GM23338 (cell line): ENCODE measurements around the gene VWA2. TPM values are rescaled to one million over a fixed set of nuclear protein-coding genes. Genes with fewer than 3 reads are reported as not detected.

Experiments used
- ATAC-seq: fragments of 200-7000 bp; cut with Tn5 transposase; 3 replicates; pipeline ENCODE4 v1.9.1; 2020
- DNase-seq: peaks from one replicate; pipeline ENCODE4 v3.0.0-alpha.2; 2015; ENCODE audit warnings: low spot score
- H2AFZ ChIP-seq: fragments of 200-600 bp; sonication (generic); 2 replicates; pipeline ENCODE4 v1.8.0; 2016; ENCODE audit warnings: antibody characterized with exemption, mild to moderate bottlenecking, moderate library complexity
- H3F3A ChIP-seq: fragments of 200-600 bp; sonication (generic); replicated peaks from 2 replicates; pipeline ENCODE4 v1.8.0; 2017; ENCODE audit warnings: antibody characterized with exemption, mixed run types, low read depth
- H3K27ac ChIP-seq: fragments of 200-600 bp; sonication (generic); 2 replicates; pipeline ENCODE4 v1.6.1; 2016; ENCODE audit warnings: low read depth
- H3K27me3 ChIP-seq: fragments of 200-600 bp; sonication (generic); 2 replicates; pipeline ENCODE4 v1.8.0; 2016; ENCODE audit warnings: mild to moderate bottlenecking, mixed run types, moderate library complexity; ENCODE audit not compliant: insufficient read depth
- H3K36me3 ChIP-seq: fragments of 200-600 bp; sonication (generic); 2 replicates; pipeline ENCODE4 v1.8.0; 2016; ENCODE audit warnings: mild to moderate bottlenecking; ENCODE audit not compliant: insufficient read depth
- H3K4me1 ChIP-seq: fragments of 200-600 bp; sonication (generic); 2 replicates; pipeline ENCODE4 v1.8.0; 2016; ENCODE audit warnings: mild to moderate bottlenecking, moderate library complexity; ENCODE audit not compliant: insufficient read depth
- H3K4me2 ChIP-seq: fragments of 200-600 bp; sonication (generic); 2 replicates; pipeline ENCODE4 v1.7.1; 2017; ENCODE audit warnings: mixed run types
- H3K4me3 ChIP-seq: fragments of 200-600 bp; sonication (generic); 2 replicates; pipeline ENCODE4 v1.6.1; 2016; ENCODE audit warnings: mixed run types
- H3K79me2 ChIP-seq: fragments of 200-600 bp; sonication (generic); replicated peaks from 2 replicates; pipeline ENCODE4 v1.8.0; 2017; ENCODE audit warnings: mild to moderate bottlenecking; ENCODE audit not compliant: insufficient read depth
- H3K9me2 ChIP-seq: fragments of 200-600 bp; sonication (generic); 2 replicates; pipeline ENCODE4 v1.8.0; 2017; ENCODE audit not compliant: insufficient read depth
- H4K20me1 ChIP-seq: fragments of 200-600 bp; sonication (generic); replicated peaks from 2 replicates; pipeline ENCODE4 v1.8.0; 2017; ENCODE audit warnings: mild to moderate bottlenecking; ENCODE audit not compliant: insufficient read depth
- H3K27ac Mint-ChIP-seq: 2 replicates; pipeline ENCODE4 v1.8.0; 2020; ENCODE audit warnings: inconsistent platforms, mild to moderate bottlenecking, moderate library complexity, mixed read lengths
- H3K27me3 Mint-ChIP-seq: 3 replicates; pipeline ENCODE4 v1.8.0; 2022; ENCODE audit warnings: low read depth, mild to moderate bottlenecking, moderate library complexity, mixed read lengths, inconsistent platforms; ENCODE audit not compliant: insufficient read depth, poor library complexity
- H3K36me3 Mint-ChIP-seq: 3 replicates; pipeline ENCODE4 v1.8.0; 2021; ENCODE audit warnings: low read depth, mild to moderate bottlenecking, inconsistent platforms, moderate library complexity, mixed read lengths
- H3K4me1 Mint-ChIP-seq: 3 replicates; pipeline ENCODE4 v1.8.0; 2020; ENCODE audit warnings: mild to moderate bottlenecking, inconsistent platforms, mixed read lengths
- H3K4me3 Mint-ChIP-seq: 3 replicates; pipeline ENCODE4 v1.8.0; 2021; ENCODE audit warnings: moderate library complexity, mild to moderate bottlenecking, inconsistent platforms, mixed read lengths
- H3K9me3 Mint-ChIP-seq: 3 replicates; pipeline ENCODE4 v1.8.0; 2020; ENCODE audit warnings: moderate library complexity, mild to moderate bottlenecking, inconsistent platforms, mixed read lengths
- EZH2 ChIP-seq: fragments of 200-600 bp; sonication (generic); IDR thresholded peaks from one replicate; pipeline ENCODE4 v1.8.0; 2017; ENCODE audit warnings: antibody characterized with exemption, mild to moderate bottlenecking, low read depth; ENCODE audit not compliant: unreplicated experiment
- NANOG ChIP-seq: IDR thresholded peaks from 2 replicates; pipeline ENCODE4 v1.6.1; 2016; ENCODE audit warnings: antibody characterized with exemption, borderline replicate concordance
- POLR2AphosphoS5 ChIP-seq: IDR thresholded peaks from 2 replicates; pipeline ENCODE4 v1.6.1; 2016; ENCODE audit warnings: antibody characterized with exemption, low read depth
- STAT1 ChIP-seq: IDR thresholded peaks from one replicate; pipeline ENCODE4 v1.6.1; 2016; ENCODE audit warnings: antibody characterized with exemption; ENCODE audit not compliant: unreplicated experiment
- ZNF462 ChIP-seq: fragments of 250-450 bp; sonication (Bioruptor Pico); IDR thresholded peaks from 2 replicates; pipeline ENCODE4 v1.5.0; 2020; ENCODE audit warnings: mild to moderate bottlenecking, moderate library complexity
- polyA plus RNA-seq: library from polyadenylated mRNA; unstranded; fragments of >200 nt; fragmentation: Nextera tagmentation; extraction: Ambion mirVana; gene quantifications from 2 replicates; pipeline ENCODE4 v1.2.1, GENCODE V29; 2016
- total RNA-seq: library from RNA; depleted of rRNA; stranded (reverse); fragments of >200 nt; shearing (Covaris generic); gene quantifications from 2 replicates; pipeline ENCODE4 v1.2.3, GENCODE V29; 2014
- TF ChIP-seq, protein P1 (sequence below), 2 experiments: fragments of 200-600 bp in 1 of 2; sonication (generic) in 1 of 2; conservative IDR thresholded peaks; 2 replicates each; pipeline versions ENCODE4 v1.5.1 to v1.6.1; 2016 to 2017; ENCODE audit warnings: antibody characterized with exemption in 2 of 2, low read depth in 2 of 2, mild to moderate bottlenecking in 2 of 2, moderate library complexity in 1 of 2

The VWA2 gene
- total and polyA plus RNA-seq, 2 experiments from 2014 or later: 0.48 to 3.7 TPM

- Mint-ChIP-seq H3K9me3 (no peaks in the 10 kb centered on the region), H3K36me3 (no peaks in the 10 kb centered on the region), H3K27ac (no peak overlapping the region), H3K4me3 (no peak overlapping the region), H3K27me3 (peaks cover 3% of the 10 kb centered on the region), H3K4me1 (peaks cover 2% of the 10 kb centered on the region)
- Histone ChIP-seq H3K27me3 (no peaks in the 10 kb centered on the region), H3K4me2 (no peak overlapping the region), H3K79me2 (no peaks in the 10 kb centered on the region), H4K20me1 (no peaks in the 10 kb centered on the region), H2AFZ (no peak overlapping the region), H3K4me3 (no peak overlapping the region), H3K4me1 (no peaks in the 10 kb centered on the region), H3K36me3 (no peaks in the 10 kb centered on the region), H3K9me2 (no peaks in the 10 kb centered on the region), H3K27ac (no peak overlapping the region), H3F3A (no peaks in the 10 kb centered on the region)
- DNase-seq (no peak), ATAC-seq (no peak)
- TF ChIP-seq NANOG (no peak), EZH2 (no peak), ZNF462 (CRISPR knock-in tag) (no peak), POLR2AphosphoS5 (no peak), STAT1 (no peak)
- TF ChIP-seq, protein P1, sequence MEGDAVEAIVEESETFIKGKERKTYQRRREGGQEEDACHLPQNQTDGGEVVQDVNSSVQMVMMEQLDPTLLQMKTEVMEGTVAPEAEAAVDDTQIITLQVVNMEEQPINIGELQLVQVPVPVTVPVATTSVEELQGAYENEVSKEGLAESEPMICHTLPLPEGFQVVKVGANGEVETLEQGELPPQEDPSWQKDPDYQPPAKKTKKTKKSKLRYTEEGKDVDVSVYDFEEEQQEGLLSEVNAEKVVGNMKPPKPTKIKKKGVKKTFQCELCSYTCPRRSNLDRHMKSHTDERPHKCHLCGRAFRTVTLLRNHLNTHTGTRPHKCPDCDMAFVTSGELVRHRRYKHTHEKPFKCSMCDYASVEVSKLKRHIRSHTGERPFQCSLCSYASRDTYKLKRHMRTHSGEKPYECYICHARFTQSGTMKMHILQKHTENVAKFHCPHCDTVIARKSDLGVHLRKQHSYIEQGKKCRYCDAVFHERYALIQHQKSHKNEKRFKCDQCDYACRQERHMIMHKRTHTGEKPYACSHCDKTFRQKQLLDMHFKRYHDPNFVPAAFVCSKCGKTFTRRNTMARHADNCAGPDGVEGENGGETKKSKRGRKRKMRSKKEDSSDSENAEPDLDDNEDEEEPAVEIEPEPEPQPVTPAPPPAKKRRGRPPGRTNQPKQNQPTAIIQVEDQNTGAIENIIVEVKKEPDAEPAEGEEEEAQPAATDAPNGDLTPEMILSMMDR (conservative IDR thresholded peaks at IDR 0.05; ENCODE audit: low read depth in 2 of 2): no peak
Observed at GRCh38 chr10:114309364-114309651, 70.3 kb downstream of the VWA2 start.
